DMS79 treated with DMSO at 0.1 percent for 48 hours (cell line): ENCODE measurements around the gene MINPP1.
"Not testable (repeated sequence)": the region's sequence is repeated elsewhere in the genome, so short reads cannot be mapped to it uniquely, and the experiment has no call there.

Experiments used
- DNase-seq: peaks from one replicate; lab custom pipeline; 2025; lab: John Stamatoyannopoulos, UW

The MINPP1 gene

DNA sequence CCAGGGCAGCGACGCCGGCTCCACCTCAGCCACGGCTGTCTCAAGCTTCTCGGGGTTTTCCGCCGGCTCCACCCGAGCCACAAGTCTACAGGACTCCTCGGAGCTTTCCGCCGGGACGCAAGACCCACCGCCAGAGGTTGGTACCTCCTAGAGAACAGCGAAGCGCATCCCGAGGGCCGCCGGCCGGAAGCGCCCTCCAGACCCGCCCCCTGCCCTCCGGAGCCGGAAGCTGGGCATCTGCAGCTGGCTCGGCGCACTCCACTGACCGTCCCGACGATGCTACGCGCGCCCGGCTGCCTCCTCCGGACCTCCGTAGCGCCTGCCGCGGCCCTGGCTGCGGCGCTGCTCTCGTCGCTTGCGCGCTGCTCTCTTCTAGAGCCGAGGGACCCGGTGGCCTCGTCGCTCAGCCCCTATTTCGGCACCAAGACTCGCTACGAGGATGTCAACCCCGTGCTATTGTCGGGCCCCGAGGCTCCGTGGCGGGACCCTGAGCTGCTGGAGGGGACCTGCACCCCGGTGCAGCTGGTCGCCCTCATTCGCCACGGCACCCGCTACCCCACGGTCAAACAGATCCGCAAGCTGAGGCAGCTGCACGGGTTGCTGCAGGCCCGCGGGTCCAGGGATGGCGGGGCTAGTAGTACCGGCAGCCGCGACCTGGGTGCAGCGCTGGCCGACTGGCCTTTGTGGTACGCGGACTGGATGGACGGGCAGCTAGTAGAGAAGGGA, at the start of gene MINPP1:
Gene MINPP1 (plus strand): TSS at position 254 of the 726 bp plus-strand sequence. CDS start 23 bp downstream, at position 277.
- DNase-seq = peak; percentile 19

DNA sequence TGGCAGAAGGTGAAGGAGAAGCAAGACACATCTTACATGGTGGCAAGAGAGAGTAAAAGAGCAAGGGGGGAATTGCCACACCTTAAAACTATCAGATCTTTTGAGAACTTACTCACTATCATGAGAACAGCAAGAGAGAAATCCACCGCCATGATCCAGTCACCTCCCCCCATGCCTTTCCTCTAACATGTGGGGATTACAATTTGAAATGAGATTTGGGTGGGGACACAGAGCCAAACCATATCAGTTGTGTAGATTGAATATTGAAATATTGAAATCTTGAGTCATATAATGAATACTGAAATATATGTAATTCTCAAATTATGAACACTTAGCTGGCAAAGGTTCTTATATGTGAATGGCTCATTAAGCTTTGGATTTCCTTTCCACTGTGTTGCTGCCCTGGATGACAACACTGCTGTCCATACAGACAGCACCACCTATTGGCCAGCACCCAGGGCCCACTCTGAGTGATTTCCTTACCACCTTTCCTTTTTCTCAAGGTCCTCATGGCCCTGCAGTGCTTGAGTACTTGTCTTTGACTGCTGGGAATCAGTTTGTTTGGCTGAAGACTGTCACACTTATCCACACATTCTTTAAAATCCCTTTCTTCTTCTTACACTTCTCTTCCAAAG, 48.0 kb upstream of the MINPP1 start:
- DNase-seq = not testable (repeated sequence)

DNA sequence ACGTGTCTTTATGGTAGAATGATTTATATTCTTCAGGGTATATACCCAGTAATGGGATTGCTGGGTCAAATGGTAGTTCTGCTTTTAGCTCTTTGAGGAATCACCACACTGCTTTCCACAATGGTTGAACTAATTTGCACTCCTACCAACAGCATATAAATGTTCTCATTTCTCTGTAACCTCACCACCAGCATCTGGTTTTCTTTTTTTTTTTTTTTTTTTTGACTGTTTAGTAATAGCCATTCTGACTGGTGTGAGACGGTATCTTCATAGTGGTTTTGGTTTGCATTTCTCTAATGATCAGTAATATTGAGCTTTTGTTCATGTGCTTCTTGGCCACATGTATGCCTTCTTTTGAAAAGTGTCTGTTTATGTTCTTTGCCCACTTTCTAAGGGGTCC, 42.9 kb upstream of the MINPP1 start:
- not testable (repeated sequence) for DNase-seq

GRCh38 chr10:87466849-87467248, 37.8 kb upstream of the MINPP1 start:
- DNase-seq = not testable (repeated sequence)

GRCh38 chr10:87488733-87489132, 16.0 kb upstream of the MINPP1 start:
- not testable (repeated sequence) for DNase-seq

DNA sequence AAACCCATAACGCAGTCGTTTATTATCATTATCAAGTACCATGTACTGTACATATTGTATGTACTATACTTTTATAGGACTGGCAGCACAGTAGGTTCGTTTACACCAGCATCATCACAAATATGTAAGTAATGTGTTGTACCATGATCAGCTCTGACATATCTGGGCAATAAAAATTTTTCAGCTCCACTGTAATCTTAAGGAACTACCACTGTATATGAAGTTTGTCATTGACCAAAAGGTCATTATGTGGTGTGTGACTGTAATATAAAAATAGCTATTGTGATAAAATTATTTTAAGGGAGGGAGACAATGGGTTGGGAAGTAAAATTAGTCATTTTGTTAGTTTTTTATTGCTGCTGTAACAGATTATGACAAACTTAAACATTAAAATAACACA, 14.4 kb upstream of the MINPP1 start:
- not testable (repeated sequence) for DNase-seq

GRCh38 chr10:87492450-87492849, 12.2 kb upstream of the MINPP1 start:
- DNase-seq = not testable (repeated sequence)

DNA sequence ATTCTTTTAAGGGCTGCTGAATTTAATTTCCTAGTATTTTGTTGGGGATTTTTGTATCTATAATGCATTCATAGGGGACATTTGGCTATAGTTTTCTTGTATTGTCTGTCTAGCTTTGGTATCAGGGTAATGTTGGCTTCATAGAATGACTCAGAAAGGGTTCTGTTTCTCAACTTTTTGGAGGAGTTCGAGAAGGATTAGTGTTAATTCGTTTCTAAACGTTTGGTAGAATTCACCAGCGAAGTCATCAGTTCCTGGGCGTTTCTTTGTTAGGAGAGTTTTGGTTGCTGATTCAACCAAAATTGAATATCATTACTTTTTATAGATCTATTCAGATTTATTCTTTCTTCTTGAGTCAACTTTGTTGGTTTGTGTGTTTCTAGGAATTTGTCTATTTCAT, 9.2 kb upstream of the MINPP1 start:
- DNase-seq = not testable (repeated sequence)

- not testable (repeated sequence) for DNase-seq
Observed at GRCh38 chr10:87497386-87497785, 7.3 kb upstream of the MINPP1 start.

DNA sequence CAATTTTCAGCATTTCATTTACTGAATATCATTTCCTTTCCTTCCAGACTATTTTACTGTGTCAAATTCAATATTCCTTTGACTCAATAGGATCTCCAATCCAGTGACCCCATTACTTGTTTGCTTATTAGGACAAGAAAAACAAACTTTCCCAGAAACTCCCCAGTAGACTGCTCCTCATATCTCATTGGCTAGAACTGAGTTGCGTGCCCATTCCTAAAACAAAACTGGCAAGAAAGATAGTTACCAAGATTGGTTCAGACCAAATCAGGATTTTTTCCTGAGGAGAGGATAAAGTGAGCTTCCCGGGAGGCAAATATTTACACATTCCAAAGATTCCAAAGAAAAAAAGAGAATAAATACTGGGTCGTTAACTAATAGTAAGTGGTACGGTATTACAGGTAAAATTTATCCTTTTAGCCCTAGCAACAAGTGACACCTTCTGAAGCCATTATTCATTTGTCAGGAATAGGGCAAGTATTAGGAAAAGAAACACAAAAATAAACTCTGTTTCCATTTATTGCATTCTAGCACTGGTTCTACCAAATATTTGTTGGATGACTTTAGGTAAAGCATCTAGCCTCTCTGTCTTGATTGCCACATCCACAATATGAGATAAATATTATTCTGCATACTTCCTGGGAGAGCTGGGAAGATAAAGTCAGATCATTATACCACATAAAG, 6.4 kb upstream of the MINPP1 start:
- DNase-seq = not testable (repeated sequence)

DNA sequence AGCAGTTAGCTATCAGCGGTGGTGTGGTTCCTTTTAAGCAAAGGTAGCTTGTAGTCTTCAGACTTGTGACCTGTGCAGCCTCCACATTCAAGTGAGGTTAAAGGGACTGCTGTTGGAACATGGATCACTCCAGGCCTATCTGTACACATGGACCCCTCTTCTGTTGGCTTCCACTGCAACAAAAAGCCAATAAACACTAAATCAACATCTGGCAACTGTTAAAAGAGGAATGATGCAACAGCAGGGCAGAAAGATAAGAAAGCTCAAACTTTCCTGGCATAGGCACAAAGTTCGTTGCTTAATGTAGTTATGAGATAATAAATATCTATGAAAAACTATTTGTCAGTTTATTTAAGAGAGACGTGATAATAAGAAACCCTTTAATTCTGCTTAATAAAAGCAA, 4.0 kb upstream of the MINPP1 start:
- DNase-seq = no peak

DNA sequence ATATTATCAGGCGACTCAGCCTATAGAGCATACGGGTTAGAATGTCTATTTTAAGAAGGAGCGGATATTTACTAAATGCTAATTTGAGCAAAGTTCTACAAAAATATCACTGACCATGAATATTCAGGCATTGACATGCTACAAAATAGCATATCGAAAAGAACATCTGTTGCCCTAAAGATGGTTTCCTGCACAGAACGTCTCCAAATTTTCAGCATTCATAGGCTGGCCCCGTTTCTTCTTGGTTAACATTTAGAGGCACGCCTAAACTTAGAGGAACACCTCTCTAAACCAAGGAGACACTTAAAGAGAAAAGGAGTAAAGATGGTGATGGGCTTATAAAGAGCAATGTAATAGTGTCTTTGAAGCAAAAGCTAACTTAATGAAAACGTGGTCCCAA, 1.3 kb upstream of the MINPP1 start:
- no peak for DNase-seq

GRCh38 chr10:87503886-87504285, 807 bp upstream of the MINPP1 start:
- no peak for DNase-seq

GRCh38 chr10:87504307-87504639, 420 bp upstream of the MINPP1 start:
- DNase-seq = no peak

- peak; percentile 8 for DNase-seq
Observed at GRCh38 chr10:87505366-87506111, 846 bp downstream of the MINPP1 start.

GRCh38 chr10:87506956-87507355, 2.3 kb downstream of the MINPP1 start:
- DNase-seq = no peak

DNA sequence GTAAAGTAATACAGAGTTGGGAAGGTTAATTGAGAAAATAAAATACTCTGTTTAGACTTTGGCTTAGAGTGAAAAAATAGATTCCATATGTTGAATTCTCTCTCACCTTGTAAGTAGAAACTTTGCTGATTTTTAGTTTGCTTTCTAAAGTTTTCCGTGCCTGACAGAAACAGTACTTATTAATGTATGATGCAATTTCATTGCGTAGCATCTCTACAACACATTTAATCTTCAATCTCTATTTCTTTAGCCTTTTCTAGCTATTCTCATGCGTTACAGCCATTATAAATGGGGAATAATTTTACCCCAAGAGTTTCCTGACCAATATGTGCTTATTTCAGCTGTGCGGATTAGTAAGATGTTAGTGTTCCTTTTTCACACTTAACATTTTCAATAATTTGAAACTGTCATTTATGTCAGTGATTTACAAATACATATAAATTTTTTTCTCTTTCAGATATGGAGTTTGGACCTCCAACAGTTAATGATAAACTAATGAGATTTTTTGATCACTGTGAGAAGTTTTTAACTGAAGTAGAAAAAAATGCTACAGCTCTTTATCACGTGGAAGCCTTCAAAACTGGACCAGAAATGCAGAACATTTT, 3.3 kb downstream of the MINPP1 start:
- no peak for DNase-seq

GRCh38 chr10:87508837-87509236, 4.1 kb downstream of the MINPP1 start:
- DNase-seq = no peak

DNA sequence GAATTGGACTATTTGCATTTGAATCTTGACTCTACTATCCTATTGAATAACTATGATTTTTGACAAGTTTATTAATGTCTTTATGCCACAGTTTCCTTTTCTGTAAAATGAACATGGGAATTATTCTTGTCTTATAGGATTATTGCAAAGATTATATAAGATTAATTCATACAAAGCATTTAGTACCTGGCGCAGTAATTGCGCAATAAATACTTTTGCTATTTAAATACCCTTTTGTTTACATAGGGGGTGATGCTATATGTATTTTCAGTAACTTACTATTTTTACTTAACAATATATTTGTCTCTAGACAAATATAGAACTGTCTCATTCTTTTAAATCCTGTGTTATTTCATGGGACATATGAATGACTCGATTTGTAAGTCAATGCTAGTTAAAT, 5.3 kb downstream of the MINPP1 start:
- no peak for DNase-seq

DNA sequence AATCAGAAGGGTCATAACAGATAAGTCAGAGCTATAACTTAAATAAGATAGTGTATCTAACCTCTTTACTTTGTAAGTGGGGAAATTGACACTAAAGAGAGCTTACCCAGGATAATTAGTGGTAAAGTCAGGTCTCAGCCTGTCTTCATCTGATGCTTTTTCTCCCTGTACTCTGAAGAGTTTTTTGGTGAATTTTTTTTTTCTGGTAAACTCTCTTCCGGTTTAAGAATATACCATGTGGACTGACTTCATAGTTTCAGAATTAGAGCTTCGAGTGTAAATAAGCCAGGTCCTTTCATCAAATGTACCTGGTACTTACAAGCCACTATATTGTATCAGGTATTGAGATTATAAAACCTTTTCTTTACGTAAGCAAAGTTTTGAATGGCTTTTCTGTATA, 6.8 kb downstream of the MINPP1 start:
- DNase-seq = no peak

GRCh38 chr10:87518937-87519336, 14.2 kb downstream of the MINPP1 start:
- DNase-seq = no peak

DNA sequence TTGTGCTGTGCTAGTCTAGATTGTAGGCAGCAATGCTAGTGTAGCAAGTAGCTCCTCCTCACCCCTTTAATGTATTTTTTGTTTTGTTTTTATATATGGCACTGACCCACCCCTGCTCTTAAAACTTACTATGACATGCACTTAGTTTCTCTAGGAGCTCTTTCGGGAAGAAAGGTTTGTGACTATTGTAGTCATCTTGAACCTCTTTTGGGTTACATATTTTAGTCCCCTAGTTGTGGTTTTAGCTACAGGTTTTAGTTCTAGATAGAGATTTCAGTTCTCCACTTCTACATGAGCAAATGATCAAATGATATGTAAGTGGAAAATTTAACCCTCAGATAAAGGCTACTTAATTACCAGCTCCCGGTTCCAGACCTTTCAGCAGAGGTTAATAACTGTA, 14.9 kb downstream of the MINPP1 start:
- DNase-seq = no peak
